ENCODE data around the gene ARHGEF19. TPM values are rescaled to one million over a fixed set of nuclear protein-coding genes. Genes with fewer than 3 reads are reported as not detected.
A peak's percentile ranks its signal among the peaks of the same experiment; 100 is the strongest.

The ARHGEF19 gene
- polyA plus RNA-seq, 1 experiment = 11.6 TPM

GRCh38 chr1:16175610-16176553 is 36.6 kb downstream of the ARHGEF19 start:
- CTCF ChIA-PET = interaction anchor here (2.3 to 2.8 kb wide), 2 partner anchors 94 to 97 kb away, joined by 8 to 12 read pairs; no protein-coding TSS in a partner anchor
- no peak overlapping the region for H3K4me3 ChIP-seq (ENCODE audit: low read depth, low read length)
- DNase-seq (ENCODE audit: low read depth) = peak; percentile 65

GRCh38 chr1:16174886-16175598 is 37.4 kb downstream of the ARHGEF19 start:
- POLR2A ChIA-PET = interaction anchor here (0.6 kb wide), 1 partner anchor 20 kb away, joined by 11 read pairs; no protein-coding TSS in a partner anchor
- no peaks in the 10 kb centered on the region for H3K36me3 ChIP-seq (ENCODE audit: control insufficient read depth, insufficient read depth, low read length)
- H3K4me3 ChIP-seq (ENCODE audit: low read depth, low read length) = no peak overlapping the region
- H3K27me3 ChIP-seq (ENCODE audit: control insufficient read depth, insufficient read depth, low read length) = no peaks in the 10 kb centered on the region
- TF ChIP-seq, protein P1, sequence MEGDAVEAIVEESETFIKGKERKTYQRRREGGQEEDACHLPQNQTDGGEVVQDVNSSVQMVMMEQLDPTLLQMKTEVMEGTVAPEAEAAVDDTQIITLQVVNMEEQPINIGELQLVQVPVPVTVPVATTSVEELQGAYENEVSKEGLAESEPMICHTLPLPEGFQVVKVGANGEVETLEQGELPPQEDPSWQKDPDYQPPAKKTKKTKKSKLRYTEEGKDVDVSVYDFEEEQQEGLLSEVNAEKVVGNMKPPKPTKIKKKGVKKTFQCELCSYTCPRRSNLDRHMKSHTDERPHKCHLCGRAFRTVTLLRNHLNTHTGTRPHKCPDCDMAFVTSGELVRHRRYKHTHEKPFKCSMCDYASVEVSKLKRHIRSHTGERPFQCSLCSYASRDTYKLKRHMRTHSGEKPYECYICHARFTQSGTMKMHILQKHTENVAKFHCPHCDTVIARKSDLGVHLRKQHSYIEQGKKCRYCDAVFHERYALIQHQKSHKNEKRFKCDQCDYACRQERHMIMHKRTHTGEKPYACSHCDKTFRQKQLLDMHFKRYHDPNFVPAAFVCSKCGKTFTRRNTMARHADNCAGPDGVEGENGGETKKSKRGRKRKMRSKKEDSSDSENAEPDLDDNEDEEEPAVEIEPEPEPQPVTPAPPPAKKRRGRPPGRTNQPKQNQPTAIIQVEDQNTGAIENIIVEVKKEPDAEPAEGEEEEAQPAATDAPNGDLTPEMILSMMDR (IDR thresholded peaks at IDR 0.05; ENCODE audit: insufficient read depth, low read depth, low read length) = no peak
- CTCF ChIA-PET = interaction anchor here (2.3 to 2.8 kb wide), 2 partner anchors 93 to 96 kb away, joined by 8 to 12 read pairs; no protein-coding TSS in a partner anchor
- no peak for DNase-seq (ENCODE audit: low read depth)

More at GRCh38 chr1:16175610-16176553, 36.6 kb downstream of the ARHGEF19 start:
- Histone ChIP-seq H3K36me3 (ENCODE audit: control insufficient read depth, insufficient read depth, low read length) (no peaks in the 10 kb centered on the region), H3K27me3 (ENCODE audit: control insufficient read depth, insufficient read depth, low read length) (no peaks in the 10 kb centered on the region)
- TF ChIP-seq, protein P1 (IDR thresholded peaks at IDR 0.05; ENCODE audit: insufficient read depth, low read depth, low read length) = no peak
- POLR2A ChIA-PET = interaction anchor here (0.6 kb wide), 1 partner anchor 21 kb away, joined by 11 read pairs; no protein-coding TSS in a partner anchor

GRCh38 chr1:16174261-16174868 is 38.1 kb downstream of the ARHGEF19 start:
- Histone ChIP-seq H3K36me3 (ENCODE audit: control insufficient read depth, insufficient read depth, low read length) (no peaks in the 10 kb centered on the region), H3K4me3 (ENCODE audit: low read depth, low read length) (no peak overlapping the region), H3K27me3 (ENCODE audit: control insufficient read depth, insufficient read depth, low read length) (no peaks in the 10 kb centered on the region)
- CTCF ChIA-PET = interaction anchor here (2.3 to 2.8 kb wide), 2 partner anchors 92 to 96 kb away, joined by 8 to 12 read pairs; no protein-coding TSS in a partner anchor
- TF ChIP-seq, protein P1 (IDR thresholded peaks at IDR 0.05; ENCODE audit: insufficient read depth, low read depth, low read length) = no peak
- DNase-seq (ENCODE audit: low read depth) = no peak
- POLR2A ChIA-PET = no interaction called here

DNA sequence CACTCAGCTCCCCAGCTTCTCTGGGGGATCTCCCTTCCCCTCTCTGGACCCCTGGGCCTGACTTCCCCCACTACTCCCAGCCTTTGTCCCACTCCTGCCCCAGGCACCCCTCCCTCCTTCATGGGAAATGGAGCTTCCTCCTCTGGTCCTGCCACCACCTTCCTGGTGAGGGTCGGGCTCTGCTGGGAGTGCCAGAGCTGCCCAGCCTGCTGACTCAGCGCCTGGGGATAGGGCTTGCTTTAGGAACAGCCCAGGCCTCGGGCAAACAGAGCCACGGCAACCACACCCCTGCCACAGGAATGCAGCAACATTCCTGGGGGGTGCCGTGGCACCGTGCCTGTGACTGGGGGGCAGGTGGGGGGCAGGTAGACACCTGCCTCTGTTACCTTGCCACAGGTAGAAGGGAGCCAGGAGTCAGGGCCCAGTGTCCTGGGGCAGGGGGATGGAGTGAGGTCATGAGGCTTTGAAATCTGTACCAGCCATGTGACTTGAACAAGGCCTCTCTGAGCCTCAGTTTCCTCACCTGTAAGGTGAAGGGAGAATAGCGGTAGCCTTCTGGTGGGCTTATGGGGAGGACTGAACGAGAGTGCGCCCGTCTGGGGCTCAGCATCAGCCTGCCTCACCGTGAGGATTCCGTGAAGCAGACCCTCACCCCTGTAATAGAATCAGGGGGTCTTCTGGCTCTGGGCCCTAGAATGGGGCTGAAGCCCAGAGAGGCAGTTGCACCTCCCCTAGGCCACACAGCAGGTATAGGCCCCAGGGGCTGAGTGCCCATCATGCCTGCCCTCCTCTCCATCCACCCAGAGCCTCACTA is 38.8 kb downstream of the ARHGEF19 start:
- TF ChIP-seq, protein P1 (IDR thresholded peaks at IDR 0.05; ENCODE audit: insufficient read depth, low read depth, low read length) = no peak
- no peak overlapping the region for H3K4me3 ChIP-seq (ENCODE audit: low read depth, low read length)
- ChIA-PET CTCF (interaction anchor here (0.8 to 1.6 kb wide), 5 partner anchors 15 to 101 kb away, joined by 3 to 8 read pairs (median 3); partner anchors contain the start of gene EPHA2), POLR2A (no interaction called here)
- H3K36me3 ChIP-seq (ENCODE audit: control insufficient read depth, insufficient read depth, low read length) = no peaks in the 10 kb centered on the region
- H3K27me3 ChIP-seq (ENCODE audit: control insufficient read depth, insufficient read depth, low read length) = no peaks in the 10 kb centered on the region
- no peak for DNase-seq (ENCODE audit: low read depth)

Measured in BJ (cell line).